ENCODE results near the gene CHTF18. TPM values are rescaled to one million over a fixed set of nuclear protein-coding genes. Genes with fewer than 3 reads are reported as not detected.

The CHTF18 gene
- total and polyA plus RNA-seq, 2 donors from 2014 or later: 4.2 to 16.0 TPM

DNA sequence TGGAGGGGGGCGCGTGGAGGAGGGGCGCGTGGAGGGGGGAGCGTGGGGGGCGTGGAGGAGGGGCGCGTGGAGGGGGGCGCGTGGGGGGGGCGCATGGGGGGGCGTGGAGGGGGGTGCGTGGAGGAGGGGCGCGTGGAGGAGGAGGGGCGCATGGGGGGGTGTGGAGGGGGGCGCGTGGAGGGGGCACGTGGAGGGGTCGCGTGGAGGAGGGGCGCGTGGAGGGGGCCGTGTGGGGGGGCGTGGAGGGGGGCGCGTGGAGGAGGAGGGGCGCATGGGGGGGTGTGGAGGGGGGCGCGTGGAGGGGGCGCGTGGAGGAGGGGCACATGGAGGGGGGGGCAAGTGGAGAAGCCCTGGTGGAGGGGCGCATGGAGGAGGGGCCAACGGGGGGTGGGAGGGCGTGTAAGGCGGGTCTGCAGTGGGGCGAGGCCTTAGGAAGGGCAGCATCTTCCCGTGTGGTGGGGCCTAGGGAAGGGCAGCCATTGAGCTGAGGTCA is 20.6 kb upstream of the CHTF18 start:
- Histone ChIP-seq H3K9me3 (ENCODE audit: control insufficient read depth in 2 of 3, insufficient read depth in 1 of 3, low read length in 3 of 3) (no peaks in the 10 kb centered on the region), H3K36me3 (ENCODE audit: control insufficient read depth in 2 of 3, insufficient read depth in 3 of 3, low read length in 3 of 3) (no peaks in the 10 kb centered on the region), H3K9ac (ENCODE audit: low read length in 3 of 3) (no peak overlapping the region), H3K4me3 (ENCODE audit: low read length in 3 of 3) (no peak overlapping the region), H3K4me1 (ENCODE audit: control insufficient read depth in 2 of 3, insufficient read depth in 2 of 3, low read depth in 1 of 3, low read length in 3 of 3) (no peaks in the 10 kb centered on the region), H3K27ac (ENCODE audit: low read depth in 2 of 2, low read length in 2 of 2) (no peak overlapping the region), H3K27me3 (ENCODE audit: control insufficient read depth, insufficient read depth, low read length) (no peaks in the 10 kb centered on the region)
- TF ChIP-seq, protein P1, sequence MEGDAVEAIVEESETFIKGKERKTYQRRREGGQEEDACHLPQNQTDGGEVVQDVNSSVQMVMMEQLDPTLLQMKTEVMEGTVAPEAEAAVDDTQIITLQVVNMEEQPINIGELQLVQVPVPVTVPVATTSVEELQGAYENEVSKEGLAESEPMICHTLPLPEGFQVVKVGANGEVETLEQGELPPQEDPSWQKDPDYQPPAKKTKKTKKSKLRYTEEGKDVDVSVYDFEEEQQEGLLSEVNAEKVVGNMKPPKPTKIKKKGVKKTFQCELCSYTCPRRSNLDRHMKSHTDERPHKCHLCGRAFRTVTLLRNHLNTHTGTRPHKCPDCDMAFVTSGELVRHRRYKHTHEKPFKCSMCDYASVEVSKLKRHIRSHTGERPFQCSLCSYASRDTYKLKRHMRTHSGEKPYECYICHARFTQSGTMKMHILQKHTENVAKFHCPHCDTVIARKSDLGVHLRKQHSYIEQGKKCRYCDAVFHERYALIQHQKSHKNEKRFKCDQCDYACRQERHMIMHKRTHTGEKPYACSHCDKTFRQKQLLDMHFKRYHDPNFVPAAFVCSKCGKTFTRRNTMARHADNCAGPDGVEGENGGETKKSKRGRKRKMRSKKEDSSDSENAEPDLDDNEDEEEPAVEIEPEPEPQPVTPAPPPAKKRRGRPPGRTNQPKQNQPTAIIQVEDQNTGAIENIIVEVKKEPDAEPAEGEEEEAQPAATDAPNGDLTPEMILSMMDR (IDR thresholded peaks at IDR 0.05; ENCODE audit: borderline replicate concordance, extremely low read depth, insufficient read depth): no peak
- no peak for DNase-seq
- intact Hi-C loops (cut with DNase I): no loop called here
- FAIRE-seq: no peak

DNA sequence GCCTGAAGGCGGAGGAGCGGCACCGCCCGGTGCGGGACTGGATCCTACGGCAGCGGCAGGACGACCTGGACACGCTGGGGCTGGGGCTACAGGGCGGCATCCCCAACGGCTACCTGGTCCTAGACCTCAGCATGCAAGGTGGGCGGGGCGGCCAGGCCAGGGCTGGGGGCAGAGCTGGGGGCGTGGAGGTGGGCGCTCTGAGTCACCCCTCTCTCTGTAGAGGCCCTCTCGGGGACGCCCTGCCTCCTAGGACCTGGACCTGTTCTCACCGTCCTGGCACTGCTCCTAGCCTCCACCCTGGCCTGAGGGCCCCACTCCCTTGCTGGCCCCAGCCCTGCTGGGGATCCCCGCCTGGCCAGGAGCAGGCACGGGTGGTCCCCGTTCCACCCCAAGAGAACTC is 20.0 kb upstream of the CHTF18 start:
- no peaks in the 10 kb centered on the region for H3K9me3 ChIP-seq (ENCODE audit: control insufficient read depth in 2 of 3, insufficient read depth in 1 of 3, low read length in 3 of 3)
- FAIRE-seq (no peak), DNase-seq (peak in 1 of 5 donors; percentile 58)
- intact Hi-C loops (cut with DNase I): no loop called here
- H3K36me3 ChIP-seq (ENCODE audit: control insufficient read depth in 2 of 3, insufficient read depth in 3 of 3, low read length in 3 of 3): no peaks in the 10 kb centered on the region
- TF ChIP-seq, protein P1 (IDR thresholded peaks at IDR 0.05; ENCODE audit: borderline replicate concordance, extremely low read depth, insufficient read depth): no peak
- no peaks in the 10 kb centered on the region for H3K27me3 ChIP-seq (ENCODE audit: control insufficient read depth, insufficient read depth, low read length)
- H3K9ac ChIP-seq (ENCODE audit: low read length in 3 of 3): no peak overlapping the region
- no peak overlapping the region for H3K27ac ChIP-seq (ENCODE audit: low read depth in 2 of 2, low read length in 2 of 2)
- no peaks in the 10 kb centered on the region for H3K4me1 ChIP-seq (ENCODE audit: control insufficient read depth in 2 of 3, insufficient read depth in 2 of 3, low read depth in 1 of 3, low read length in 3 of 3)
- H3K4me3 ChIP-seq (ENCODE audit: low read length in 3 of 3): no peak overlapping the region

DNA sequence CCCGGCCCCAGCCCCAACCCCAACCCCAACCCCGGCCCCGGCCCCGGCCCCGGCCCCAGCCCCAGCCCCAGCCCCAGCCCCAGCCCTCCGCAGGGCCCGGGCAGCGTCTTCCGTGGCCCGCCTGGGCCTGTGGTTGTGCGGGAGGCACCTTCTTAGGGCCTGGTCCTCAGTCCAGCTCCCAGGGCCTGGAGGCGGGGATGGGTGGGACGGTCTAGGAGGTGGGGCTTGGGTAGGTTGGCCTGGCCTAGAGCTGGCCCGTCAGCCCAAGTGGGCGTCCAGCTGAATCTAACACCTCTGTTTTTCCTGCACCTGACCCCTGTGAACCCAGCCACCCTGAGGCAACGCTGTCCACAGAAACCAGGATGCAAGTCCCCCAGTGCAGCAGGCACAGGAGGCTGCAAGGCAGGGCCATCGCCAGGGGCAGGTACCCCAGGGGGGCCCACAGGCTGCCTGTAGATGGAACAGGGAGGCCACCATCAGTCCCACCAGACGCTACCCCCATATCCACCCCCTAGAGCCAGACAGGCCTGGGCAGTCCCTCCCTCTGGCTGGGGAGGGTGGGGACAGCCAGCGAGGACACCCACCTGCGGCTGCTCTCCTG is 19.1 kb upstream of the CHTF18 start:
- FAIRE-seq (no peak), DNase-seq (peak in 2 of 5 donors; percentile 43 to 56)
- TF ChIP-seq, protein P1 (IDR thresholded peaks at IDR 0.05; ENCODE audit: borderline replicate concordance, extremely low read depth, insufficient read depth): no peak

DNA sequence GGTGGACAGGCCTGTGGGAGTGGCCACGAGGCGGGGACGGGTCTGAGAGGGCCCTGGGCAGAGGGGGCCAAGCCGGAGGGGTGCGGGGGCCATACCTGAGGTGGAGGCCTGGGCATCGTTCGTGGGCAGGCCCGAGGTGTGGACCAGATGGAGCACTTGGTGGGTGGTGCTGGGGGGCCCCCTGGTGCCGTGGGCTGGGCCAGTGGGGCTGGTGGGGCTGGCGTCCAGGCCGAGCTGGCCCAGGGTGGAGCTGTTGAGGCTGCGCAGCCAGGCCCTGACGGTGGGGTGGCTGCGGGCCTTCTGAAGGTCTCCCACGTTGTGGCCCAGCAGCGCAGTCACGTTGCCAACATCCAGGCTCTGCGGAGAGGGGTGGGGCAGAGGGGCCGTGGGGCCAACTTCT is 18.5 kb upstream of the CHTF18 start:
- DNase-seq: no peak
- TF ChIP-seq, protein P1 (IDR thresholded peaks at IDR 0.05; ENCODE audit: borderline replicate concordance, extremely low read depth, insufficient read depth): no peak

More for the DNA sequence above, 19.1 kb upstream of the CHTF18 start:
- Histone ChIP-seq H3K4me3 (ENCODE audit: low read length in 3 of 3) (no peak overlapping the region), H3K4me1 (ENCODE audit: control insufficient read depth in 2 of 3, insufficient read depth in 2 of 3, low read depth in 1 of 3, low read length in 3 of 3) (no peaks in the 10 kb centered on the region), H3K9ac (ENCODE audit: low read length in 3 of 3) (no peak overlapping the region), H3K27me3 (ENCODE audit: control insufficient read depth, insufficient read depth, low read length) (no peaks in the 10 kb centered on the region), H3K27ac (ENCODE audit: low read depth in 2 of 2, low read length in 2 of 2) (no peak overlapping the region), H3K36me3 (ENCODE audit: control insufficient read depth in 2 of 3, insufficient read depth in 3 of 3, low read length in 3 of 3) (no peaks in the 10 kb centered on the region), H3K9me3 (ENCODE audit: control insufficient read depth in 2 of 3, insufficient read depth in 1 of 3, low read length in 3 of 3) (no peaks in the 10 kb centered on the region)
- intact Hi-C loops (cut with DNase I): no loop called here

More for the DNA sequence above, 18.5 kb upstream of the CHTF18 start:
- FAIRE-seq: no peak
- intact Hi-C loops (cut with DNase I): no loop called here
- H3K27me3 ChIP-seq (ENCODE audit: control insufficient read depth, insufficient read depth, low read length): no peaks in the 10 kb centered on the region
- no peaks in the 10 kb centered on the region for H3K36me3 ChIP-seq (ENCODE audit: control insufficient read depth in 2 of 3, insufficient read depth in 3 of 3, low read length in 3 of 3)
- no peaks in the 10 kb centered on the region for H3K9me3 ChIP-seq (ENCODE audit: control insufficient read depth in 2 of 3, insufficient read depth in 1 of 3, low read length in 3 of 3)
- H3K27ac ChIP-seq (ENCODE audit: low read depth in 2 of 2, low read length in 2 of 2): no peak overlapping the region
- no peaks in the 10 kb centered on the region for H3K4me1 ChIP-seq (ENCODE audit: control insufficient read depth in 2 of 3, insufficient read depth in 2 of 3, low read depth in 1 of 3, low read length in 3 of 3)
- H3K9ac ChIP-seq (ENCODE audit: low read length in 3 of 3): no peak overlapping the region
- no peak overlapping the region for H3K4me3 ChIP-seq (ENCODE audit: low read length in 3 of 3)

Measured in kidney (tissue), 14 donors.